Posterior vena cava (tissue), 2 donors: ENCODE data around the gene RHO. TPM values are rescaled to one million over a fixed set of nuclear protein-coding genes. Genes with fewer than 3 reads are reported as not detected.
"Not testable (repeated sequence)": the region's sequence is repeated elsewhere in the genome, so short reads cannot be mapped to it uniquely, and the experiment has no call there.

Source experiments
- DNase-seq: peaks from one replicate; pipeline ENCODE4 v3.0.0-alpha.2; 2020; ENCODE audit warnings: low spot score
- intact Hi-C, 2 donors: fragments of 100-400 bp; cut with DNase I; formaldehyde crosslinking; loops; one replicate each; pipeline versions ENCODE4 v1.14.1 to v1.14.2; 2022 to 2023
- long read RNA-seq, 2 donors: library from polyadenylated mRNA; unstranded; transcript quantifications; one replicate each; pipeline ENCODE4 v2.0.0, GENCODE V29; 2020 to 2021
- total RNA-seq, 2 donors: library from RNA; stranded (reverse); fragmentation: NEBNext Ultra II Directional; extraction: Animal tissue kit (Norgen Biotek cat#: 25700); gene quantifications; one replicate each; pipeline ENCODE4 v1.2.1, GENCODE V29; 2021
- donor health status: DM: yes; HTN: yes; CAD: no.
- donor health status: DM: yes; HTN: yes; CAD: no.

The RHO gene
- total RNA-seq: not detected
- long read RNA-seq, donor 1: 0 reads
- long read RNA-seq, donor 2: 0 reads

DNA sequence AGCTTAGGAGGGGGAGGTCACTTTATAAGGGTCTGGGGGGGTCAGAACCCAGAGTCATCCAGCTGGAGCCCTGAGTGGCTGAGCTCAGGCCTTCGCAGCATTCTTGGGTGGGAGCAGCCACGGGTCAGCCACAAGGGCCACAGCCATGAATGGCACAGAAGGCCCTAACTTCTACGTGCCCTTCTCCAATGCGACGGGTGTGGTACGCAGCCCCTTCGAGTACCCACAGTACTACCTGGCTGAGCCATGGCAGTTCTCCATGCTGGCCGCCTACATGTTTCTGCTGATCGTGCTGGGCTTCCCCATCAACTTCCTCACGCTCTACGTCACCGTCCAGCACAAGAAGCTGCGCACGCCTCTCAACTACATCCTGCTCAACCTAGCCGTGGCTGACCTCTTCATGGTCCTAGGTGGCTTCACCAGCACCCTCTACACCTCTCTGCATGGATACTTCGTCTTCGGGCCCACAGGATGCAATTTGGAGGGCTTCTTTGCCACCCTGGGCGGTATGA, at the start of gene RHO:
Gene RHO (plus strand): TSS at position 51 of the 512 bp plus-strand sequence. CDS start 95 bp downstream, at position 146.
- no peak for DNase-seq
- intact Hi-C loops: no loop called here

DNA sequence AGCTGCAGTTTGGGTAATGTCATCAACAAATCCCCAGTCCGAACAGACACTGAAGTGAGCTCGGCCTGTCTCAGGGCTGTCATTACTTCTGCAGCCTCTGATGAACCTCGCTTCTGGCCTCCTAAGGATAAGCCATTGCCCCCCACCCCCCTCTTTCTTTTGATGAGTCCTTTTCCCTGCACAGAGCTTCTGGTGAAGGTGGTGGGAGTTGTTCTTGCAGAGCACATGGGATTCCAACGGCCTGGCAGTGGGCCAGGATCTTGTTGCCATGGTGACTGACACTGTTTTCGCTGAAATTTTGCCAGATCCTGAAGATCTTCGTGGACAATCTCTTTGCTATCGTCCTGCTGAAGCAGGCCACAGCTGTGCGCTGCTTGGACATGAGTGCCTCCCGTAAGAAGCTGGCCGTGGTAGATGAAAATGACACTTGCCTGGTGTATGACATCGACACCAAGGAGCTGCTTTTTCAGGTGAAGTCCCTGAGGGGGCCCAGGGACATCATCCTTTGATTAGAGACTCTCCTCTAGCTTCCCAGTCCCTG, 47.1 kb upstream of the RHO start:
- intact Hi-C loops: loop anchor here in 1 of 2 donors (10.0 kb wide), 2 partner anchors 344 to 454 kb away; no protein-coding TSS in a partner anchor
- DNase-seq: not testable (repeated sequence)

DNA sequence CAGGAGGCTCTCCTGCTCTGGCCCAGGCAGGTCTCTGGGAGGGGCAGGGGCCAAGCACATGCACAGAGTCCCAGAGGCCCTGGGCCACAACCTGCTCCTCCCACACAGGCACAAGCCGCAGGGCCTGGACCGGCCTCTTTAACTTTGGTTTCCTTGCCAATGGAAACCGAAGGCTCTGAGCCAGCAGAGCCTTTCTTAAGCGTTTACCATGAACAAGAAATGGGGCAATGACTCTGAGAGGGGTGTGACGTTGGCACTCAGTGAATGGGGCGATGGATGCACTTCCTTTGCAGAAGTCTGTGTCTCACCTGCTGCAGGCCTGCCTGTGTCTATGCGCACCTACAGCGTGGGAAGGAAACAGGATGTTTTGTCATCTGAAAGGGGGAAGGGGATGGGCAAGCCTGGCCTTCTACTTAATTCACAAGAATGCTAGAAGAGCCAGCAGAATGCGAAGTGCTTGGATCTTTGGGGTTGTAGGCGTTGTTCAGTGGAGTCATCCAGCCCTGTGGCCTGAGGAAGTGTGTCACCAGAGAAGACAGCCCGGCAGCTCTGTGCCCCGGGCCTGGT, 46.6 kb upstream of the RHO start:
- peak; percentile 91 for DNase-seq
- intact Hi-C loops: loop anchor here in 1 of 2 donors (10.0 kb wide), 2 partner anchors 343 to 453 kb away; no protein-coding TSS in a partner anchor

DNA sequence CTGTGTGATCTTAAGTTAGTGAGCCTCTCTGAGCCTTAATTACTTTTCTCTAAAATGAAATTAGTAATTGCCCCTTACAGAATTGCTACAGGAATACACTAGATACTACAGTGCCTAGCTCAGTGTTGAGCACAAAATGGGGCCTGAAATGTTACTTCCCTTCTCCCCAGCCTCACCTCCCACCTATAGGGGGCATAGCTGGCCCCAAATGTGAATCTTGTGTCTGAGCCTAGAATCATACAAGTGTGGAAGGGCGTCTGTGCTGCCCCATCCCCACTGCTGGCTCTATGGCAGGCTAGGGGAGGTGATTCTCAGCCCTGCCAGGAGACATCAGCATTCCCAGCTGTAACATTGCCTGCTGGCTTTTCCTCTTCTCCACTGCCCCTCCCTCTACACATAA, 45.7 kb upstream of the RHO start:
- DNase-seq: no peak
- intact Hi-C loops: loop anchor here in 1 of 2 donors (10.0 kb wide), 2 partner anchors 342 to 452 kb away; no protein-coding TSS in a partner anchor

DNA sequence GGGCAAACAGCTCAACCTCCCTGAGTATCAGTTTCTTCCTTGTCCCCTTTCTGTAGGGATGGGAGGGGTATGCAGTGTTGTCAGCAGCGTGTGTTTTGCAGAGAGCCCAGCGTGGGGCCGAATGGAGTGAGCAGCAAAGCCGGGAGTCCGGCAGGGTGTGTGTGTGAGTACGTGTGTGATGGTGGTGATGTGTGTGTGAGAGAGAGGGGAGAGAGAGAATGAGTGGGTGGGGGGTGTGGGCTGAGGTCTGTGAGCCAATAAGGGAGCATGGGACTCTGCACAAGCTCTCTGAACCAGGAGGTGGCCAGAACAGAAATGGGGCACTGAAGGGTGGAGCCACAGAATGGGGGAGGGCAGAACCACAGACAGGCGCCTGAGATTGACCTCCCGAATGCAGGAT, 44.6 kb upstream of the RHO start:
- intact Hi-C loops: loop anchor here (1.0 to 10.0 kb wide), 3 partner anchors 48 to 451 kb away; no protein-coding TSS in a partner anchor

DNA sequence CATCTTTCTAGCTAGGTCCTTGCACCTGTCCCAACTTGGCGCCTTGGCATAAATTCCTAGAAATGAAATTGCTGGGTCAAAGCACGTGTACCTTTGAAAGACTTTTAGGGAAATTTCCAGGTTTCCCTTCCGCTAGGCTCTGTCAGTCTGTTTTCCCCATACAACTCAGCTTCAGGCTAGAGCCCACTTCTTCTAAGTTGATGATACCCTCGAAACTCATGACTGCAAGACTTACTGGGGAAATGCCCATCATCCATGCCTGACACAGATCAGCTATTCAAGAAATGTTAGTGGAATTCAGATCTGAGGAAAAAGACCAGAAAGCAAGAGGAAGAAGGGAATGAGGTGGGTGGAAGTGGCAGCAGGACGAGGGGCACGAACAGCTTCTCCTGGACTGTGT, 43.3 kb upstream of the RHO start:
- intact Hi-C loops: loop anchor here in 1 of 2 donors (10.0 kb wide), 2 partner anchors 340 to 450 kb away; no protein-coding TSS in a partner anchor
- not testable (repeated sequence) for DNase-seq

More for the DNA sequence above, 44.6 kb upstream of the RHO start:
- DNase-seq: no peak

DNA sequence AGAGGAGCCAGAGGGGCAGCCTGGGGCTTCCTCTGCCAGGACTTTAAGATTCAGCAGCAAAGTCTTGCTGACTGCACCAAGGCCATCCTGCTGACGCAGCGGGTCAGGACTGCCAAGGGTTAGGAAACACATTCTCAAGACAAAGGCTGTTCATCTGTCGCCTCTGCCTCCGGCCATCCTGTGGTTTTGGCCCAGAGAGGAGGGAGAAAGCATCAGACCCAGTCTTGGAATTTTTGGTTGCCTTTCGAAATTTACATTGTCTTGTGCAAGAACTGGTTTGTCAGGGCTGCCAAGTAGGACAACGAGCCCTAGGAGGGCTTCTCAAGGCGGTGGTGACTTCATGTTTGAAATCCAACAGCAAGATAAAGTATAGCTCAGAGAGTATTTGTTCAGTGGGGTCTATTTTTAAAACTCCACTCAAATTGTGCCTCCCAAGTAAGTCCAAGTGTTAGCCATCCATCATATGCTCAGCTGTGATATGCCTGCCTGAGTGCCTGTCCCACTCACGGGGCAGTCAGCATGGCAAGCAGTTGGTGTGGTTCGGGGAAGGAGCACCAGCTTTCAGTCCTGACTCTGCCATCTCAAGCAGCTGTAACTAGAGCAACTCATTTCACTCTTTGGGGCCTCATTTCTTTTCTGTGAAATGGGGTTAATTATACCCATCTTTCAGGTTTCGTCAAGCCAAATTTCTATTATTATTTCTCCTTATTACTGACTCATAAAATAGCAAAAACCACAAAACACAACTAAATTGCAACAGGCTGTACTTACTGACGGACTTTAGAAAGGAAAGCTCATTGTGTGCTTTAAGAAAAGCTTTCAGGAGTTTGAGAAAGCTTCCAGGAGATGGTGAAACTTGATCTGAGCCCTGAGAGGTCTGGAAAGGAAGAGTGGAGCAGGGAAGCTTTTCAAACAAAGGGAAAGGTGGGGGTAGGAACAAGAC, 42.4 kb upstream of the RHO start:
- DNase-seq: peak; percentile 98
- intact Hi-C loops: loop anchor here in 1 of 2 donors (10.0 kb wide), 2 partner anchors 339 to 449 kb away; no protein-coding TSS in a partner anchor

DNA sequence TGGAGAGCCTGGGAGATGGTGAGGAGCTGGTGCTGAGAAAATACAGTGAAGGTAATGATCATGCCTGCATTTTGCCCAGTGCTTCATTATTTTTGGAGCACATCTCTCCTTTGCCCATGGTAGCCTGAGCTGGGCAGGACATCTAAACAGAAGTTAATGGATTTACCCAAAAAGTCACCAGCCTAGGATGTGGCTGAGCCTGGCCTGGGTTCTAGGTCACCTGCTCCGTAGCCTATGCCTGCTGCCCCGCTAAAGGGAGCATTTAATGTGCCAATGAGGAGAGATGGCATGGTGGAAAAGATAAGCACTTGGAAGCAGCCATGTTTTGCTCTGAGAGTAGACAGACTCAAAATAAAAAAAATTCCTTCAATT, 41.8 kb upstream of the RHO start:
- intact Hi-C loops: loop anchor here in 1 of 2 donors (10.0 kb wide), 2 partner anchors 338 to 448 kb away; no protein-coding TSS in a partner anchor
- DNase-seq: no peak

DNA sequence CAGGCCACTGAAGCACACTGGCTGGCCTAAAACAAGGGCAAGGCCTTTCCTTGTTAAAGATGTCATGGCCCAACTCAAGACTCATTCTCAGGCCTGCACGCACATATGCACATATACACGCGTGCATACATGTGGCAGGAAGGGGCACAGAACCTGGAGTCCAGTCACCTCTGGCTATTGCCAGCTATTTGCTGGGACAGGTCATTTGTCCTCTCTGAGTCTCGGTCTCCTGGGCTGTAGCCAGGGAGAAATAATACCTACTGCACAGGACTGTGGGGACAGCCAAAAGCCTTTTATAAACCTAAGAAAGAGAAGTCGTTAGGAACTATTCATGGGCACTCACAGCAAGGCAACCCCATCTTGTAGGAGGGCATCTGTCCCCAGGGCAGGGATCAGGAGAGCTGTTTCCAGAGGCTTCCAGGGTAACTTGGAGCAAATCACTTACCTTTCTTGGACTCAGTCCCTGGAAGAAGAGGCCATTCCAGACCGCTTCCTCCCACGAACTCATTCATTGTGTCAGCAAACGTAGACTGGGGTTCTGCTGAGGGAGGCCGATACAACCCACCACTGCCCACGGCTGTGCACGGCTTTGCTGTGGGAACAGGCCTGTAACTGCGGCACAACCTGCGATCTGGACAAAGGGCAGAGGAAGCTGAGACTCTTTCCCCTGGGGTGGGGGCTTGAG, 41.1 kb upstream of the RHO start:
- intact Hi-C loops: loop anchor here in 1 of 2 donors (10.0 kb wide), 2 partner anchors 337 to 447 kb away; no protein-coding TSS in a partner anchor
- DNase-seq: no peak

DNA sequence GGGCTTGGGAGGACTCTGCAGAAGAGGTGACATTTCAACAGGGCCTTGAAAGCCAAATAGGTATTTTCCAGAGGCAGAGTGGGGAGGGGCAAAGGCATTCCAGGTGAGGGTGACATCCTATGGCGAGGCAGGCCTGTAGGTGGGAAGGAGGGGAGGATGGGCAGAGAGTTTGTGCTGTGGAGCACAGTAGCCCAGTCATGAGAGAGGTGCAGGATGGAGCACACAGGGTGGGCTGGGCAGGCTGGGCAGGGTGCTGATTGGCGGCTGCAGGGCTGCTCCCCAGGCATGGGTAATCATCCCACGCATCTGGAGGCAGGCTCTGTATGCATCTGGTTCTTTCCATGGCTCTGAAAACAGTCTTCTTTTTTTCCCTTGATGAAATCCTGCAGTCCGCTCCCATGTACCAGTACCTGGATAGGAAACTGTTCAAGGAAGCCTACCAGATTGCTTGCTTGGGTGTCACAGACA, 40.5 kb upstream of the RHO start:
- DNase-seq: not testable (repeated sequence)
- intact Hi-C loops: loop anchor here in 1 of 2 donors (10.0 kb wide), 2 partner anchors 337 to 447 kb away; no protein-coding TSS in a partner anchor

DNA sequence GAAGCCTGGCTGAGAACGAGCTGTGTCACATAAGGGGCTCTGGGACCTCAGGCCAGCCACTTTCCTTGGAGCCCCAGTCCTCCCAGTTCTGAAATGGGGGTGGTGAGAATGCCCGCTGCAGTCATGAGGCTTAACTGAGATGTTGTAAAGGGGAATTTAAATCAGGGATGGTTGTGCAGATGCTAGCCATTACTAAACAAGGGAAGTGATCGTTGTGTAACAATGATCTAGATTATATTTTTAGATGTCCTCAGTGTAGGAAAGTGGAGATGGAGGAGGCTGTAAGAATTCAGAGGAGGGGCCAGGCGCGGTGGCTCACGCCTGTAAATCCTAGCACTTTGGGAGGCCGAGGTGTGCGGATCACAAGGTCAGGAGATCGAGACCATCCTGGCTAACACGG, 39.2 kb upstream of the RHO start:
- intact Hi-C loops: loop anchor here in 1 of 2 donors (10.0 kb wide), 2 partner anchors 336 to 446 kb away; no protein-coding TSS in a partner anchor
- DNase-seq: not testable (repeated sequence)

DNA sequence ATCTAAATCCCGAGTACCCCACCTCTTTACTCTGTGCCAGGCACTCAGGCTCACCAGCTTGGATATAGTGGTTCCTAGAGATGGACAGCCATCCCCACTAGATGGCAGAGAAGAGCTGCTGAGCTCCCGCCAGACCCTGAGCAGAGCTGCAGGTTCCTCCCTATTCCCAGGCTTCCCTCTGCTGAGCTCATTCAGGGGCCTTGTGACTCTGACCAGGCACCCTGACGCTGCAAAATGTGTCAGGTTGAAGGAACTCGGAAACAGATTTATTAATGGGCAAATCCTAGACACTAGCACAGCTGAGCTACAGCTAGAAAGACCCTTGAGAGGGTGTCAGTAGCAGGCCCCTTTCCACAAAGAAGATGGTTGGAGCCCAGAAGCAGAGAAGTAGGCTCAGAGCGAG, 38.2 kb upstream of the RHO start:
- intact Hi-C loops: no loop called here
- DNase-seq: peak; percentile 96

DNA sequence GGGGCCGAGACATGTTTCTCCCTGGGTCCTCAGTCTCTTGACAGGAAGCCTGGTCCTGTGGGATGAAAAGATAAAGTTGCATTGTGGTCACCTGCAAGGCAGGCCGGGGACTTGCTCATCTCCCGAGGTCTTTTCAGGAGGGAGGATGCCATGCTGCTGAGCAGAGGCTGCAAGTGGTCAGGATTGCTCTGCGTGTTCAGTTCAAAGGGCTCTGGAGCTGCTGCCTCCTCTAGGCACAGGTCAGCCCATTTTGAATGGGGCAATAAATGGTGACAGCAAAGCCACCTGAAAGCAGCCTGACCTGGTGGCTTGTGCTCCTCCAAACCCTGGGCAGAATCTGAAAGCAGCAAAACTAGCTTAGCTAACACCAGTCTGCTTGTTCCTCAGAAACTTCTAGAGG, 37.4 kb upstream of the RHO start:
- DNase-seq, intact Hi-C loops: not testable (repeated sequence)

DNA sequence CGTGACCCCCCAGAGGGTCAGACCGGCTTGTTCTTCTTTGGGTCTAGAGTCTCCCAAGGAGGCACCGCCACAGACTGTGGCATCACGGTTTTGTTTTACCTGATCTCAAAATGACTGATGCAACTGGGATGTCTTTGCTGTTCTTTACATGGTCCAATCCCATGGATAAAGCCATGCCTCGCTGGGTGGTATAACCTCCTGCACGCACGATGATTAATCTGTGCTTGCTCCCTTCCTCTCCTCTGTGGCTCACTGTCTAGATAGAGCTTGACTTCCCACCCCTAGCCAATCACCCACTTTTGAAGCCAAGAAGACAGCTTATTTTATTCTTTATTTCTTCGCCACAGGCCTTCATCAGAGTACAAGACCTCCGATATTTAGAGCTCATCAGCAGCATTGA, 36.6 kb upstream of the RHO start:
- intact Hi-C loops: no loop called here
- no peak for DNase-seq

DNA sequence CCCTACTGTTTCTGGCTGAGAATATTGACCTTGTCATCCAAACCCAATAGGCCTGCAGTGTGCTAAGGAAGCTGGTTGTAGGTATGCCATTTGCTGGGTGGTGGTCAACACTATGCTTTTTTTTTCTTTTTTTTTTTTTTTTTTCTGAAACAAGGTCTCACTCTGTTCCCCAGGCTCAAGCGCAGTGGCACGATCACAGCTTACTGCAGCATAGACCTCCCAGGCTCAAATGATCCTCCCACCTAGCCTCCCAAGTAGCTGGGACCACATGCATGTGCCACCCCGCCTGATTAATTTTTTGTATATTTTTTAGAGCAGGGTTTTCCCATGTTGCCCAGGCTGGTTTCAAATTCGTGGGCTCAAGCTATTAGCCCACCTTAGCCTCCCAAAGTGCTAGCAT, 35.7 kb upstream of the RHO start:
- no peak for DNase-seq
- intact Hi-C loops: no loop called here

DNA sequence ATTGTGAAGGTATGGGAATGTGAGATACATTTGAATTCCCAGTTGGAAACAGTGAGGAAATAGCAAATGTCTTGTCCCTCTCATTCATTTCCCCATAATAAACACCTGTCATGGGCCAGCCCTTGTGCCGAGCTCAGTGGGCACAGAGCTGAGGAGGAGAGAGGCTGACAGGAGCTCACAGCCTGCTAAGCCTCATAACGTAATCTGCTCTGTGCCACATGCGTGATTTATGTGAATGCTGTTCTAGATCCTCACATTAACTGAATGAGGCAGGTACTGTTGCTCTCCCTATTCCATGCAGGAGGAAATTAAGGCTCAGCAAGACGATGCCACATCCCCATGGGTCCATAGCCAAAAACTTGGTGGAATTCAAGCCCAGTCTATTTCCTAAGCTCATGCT, 35.2 kb upstream of the RHO start:
- DNase-seq: no peak

DNA sequence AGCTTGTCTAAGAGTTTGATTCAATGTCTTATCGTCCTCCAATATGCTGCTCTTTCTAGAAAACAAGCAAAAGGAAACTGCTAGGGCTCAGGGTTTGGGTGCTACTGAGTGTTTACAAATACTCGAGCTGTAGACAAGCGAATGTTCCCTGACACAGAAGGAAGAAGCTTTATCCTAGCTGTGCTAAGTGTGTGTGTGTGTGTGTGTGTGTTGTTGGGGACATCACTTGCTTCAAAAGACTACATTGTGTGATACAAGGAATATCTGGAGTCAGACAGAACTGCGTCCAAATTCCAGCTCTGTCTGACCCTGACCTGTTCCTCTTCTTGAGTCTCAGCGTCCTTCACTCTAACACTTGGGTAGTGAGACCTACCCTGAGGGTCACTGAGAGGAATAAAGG, 33.9 kb upstream of the RHO start:
- DNase-seq, intact Hi-C loops: not testable (repeated sequence)

More for the DNA sequence above, 35.2 kb upstream of the RHO start:
- intact Hi-C loops: no loop called here

DNA sequence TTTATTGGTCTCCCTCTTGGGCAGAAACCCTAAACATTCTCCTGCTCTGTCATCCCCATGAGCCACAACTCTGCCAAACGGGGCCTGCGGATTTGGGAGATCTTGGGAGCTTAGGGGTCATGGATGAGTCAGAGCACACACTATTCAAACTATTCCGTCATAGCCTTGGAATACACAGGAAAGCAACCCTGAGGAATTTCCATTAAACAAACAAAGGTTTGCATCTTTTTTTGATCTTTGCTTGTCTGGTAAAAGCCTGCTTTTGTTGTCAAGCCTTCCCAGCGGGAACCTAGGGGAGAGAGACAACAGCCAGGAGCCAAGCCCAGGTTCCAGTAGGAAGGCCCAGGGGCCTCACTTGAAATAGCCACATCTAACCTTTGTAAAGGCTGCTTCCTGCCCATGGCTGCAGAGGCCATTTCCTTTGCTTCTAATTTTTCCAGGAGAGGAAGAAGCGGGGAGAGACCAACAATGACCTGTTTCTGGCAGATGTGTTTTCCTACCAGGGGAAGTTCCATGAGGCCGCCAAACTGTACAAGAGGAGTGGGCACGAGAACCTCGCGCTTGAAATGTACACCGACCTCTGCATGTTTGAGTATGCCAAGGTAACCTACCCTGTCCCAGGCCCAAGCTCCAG, 33.3 kb upstream of the RHO start:
- intact Hi-C loops: not testable (repeated sequence)
- DNase-seq: peak; percentile 65
